ENCODE data around the gene CACNA1C.

DNA sequence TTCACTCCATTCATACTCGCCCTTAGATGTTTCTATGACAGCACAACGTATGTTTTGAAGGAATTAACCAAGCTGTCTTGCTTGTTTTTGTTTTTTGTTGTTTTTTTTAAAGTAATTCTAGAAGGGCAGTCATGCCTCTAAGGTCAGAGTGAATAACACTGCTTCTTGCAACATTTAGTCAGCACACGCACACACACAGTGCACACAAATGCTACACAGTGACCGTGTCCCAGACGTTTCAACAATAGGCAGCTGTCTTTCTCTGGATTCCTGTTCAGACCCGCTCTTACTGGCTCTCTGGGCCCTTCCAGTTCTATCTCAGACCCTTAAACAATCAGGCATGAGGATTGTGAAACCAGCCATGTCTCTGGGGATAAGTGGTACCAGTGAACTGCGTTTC, 391.0 kb downstream of the CACNA1C start:
- TF ChIP-seq EZH2phosphoT487 (IDR thresholded peaks at IDR 0.05; ENCODE audit: borderline replicate concordance, low read length): no peak
- TF ChIP-seq, protein P1, sequence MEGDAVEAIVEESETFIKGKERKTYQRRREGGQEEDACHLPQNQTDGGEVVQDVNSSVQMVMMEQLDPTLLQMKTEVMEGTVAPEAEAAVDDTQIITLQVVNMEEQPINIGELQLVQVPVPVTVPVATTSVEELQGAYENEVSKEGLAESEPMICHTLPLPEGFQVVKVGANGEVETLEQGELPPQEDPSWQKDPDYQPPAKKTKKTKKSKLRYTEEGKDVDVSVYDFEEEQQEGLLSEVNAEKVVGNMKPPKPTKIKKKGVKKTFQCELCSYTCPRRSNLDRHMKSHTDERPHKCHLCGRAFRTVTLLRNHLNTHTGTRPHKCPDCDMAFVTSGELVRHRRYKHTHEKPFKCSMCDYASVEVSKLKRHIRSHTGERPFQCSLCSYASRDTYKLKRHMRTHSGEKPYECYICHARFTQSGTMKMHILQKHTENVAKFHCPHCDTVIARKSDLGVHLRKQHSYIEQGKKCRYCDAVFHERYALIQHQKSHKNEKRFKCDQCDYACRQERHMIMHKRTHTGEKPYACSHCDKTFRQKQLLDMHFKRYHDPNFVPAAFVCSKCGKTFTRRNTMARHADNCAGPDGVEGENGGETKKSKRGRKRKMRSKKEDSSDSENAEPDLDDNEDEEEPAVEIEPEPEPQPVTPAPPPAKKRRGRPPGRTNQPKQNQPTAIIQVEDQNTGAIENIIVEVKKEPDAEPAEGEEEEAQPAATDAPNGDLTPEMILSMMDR (IDR thresholded peaks at IDR 0.05; ENCODE audit: low read depth, low read length, poor library complexity, severe bottlenecking): no peak

Measured in DOHH2 (cell line).